HG03565 (cell line): ENCODE results near the gene GPSM1.

Experiments
- ATAC-seq: cut with Tn5 transposase; IDR thresholded peaks from one replicate; pipeline ENCODE4 v1.9.1; 2021; ENCODE audit warnings: mild to moderate bottlenecking, moderate library complexity; ENCODE audit not compliant: unreplicated experiment

Gene GPSM1

DNA sequence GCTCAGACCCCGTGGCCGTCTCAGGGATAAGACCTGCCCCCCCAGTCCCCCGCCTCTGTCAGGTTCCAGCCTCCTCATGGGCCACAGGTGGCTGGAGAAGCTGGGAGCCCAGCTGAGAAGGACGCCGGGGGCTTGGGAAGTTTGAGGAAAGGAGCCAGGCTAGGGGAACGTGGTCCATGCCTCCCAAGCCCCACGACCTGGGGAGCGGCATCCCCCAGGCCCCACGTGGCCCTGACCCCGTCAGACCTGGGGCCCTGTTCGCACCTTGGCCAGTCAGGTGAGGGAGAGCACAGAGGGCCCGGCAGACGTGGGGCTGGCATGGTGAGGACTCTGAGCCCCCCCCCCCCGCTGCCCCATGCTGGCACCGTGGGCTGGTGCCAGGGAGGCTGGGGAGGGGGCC is 3.7 kb downstream of the GPSM1 start:
- no peak for ATAC-seq

GRCh38 chr9:136331556-136332481 is 4.5 kb downstream of the GPSM1 start:
- no peak for ATAC-seq

GRCh38 chr9:136332482-136332983 is 5.2 kb downstream of the GPSM1 start:
- no peak for ATAC-seq

- no peak for ATAC-seq
These were observed 5.7 kb downstream of the GPSM1 start for GRCh38 chr9:136333045-136333444.

DNA sequence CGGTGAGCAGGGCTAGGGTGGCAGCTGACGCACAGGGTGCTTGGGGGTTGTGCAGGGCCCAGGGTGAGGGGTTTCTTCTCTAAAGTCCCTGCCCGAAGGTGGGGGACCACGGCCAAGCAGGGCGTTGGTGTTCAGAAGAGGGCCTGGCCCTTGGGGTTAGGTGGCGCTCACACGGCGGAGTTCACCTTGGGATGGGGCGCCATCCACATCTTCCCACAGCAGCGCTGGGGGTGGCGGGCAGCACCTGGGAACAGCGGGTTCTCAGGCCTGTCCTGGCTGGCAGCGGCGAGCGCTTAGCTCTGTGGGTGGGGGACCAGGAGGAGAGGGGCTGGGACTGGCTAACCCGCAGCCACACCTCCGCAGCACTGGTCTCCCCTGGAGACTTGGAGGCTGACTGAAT is 6.1 kb downstream of the GPSM1 start:
- ATAC-seq: no peak

DNA sequence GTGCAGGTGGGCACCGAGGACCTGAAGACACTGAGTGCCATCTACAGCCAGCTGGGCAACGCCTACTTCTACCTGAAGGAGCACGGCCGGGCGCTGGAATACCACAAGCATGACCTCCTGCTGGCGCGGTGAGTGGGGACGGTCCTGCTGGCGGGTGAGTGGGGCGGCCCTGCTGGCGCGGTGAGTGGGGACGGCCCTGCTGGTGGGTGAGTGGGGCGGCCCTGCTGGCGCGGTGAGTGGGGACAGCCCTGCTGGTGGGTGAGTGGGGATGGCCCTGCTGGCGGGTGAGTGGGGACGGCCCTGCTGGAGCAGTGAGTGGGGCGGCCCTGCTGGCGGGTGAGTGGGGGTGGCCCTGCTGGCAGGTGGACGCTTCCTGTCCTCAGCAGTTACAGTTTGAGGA is 7.2 kb downstream of the GPSM1 start:
- no peak for ATAC-seq

- no peak for ATAC-seq
These were observed 8.2 kb downstream of the GPSM1 start for GRCh38 chr9:136335296-136336155.

DNA sequence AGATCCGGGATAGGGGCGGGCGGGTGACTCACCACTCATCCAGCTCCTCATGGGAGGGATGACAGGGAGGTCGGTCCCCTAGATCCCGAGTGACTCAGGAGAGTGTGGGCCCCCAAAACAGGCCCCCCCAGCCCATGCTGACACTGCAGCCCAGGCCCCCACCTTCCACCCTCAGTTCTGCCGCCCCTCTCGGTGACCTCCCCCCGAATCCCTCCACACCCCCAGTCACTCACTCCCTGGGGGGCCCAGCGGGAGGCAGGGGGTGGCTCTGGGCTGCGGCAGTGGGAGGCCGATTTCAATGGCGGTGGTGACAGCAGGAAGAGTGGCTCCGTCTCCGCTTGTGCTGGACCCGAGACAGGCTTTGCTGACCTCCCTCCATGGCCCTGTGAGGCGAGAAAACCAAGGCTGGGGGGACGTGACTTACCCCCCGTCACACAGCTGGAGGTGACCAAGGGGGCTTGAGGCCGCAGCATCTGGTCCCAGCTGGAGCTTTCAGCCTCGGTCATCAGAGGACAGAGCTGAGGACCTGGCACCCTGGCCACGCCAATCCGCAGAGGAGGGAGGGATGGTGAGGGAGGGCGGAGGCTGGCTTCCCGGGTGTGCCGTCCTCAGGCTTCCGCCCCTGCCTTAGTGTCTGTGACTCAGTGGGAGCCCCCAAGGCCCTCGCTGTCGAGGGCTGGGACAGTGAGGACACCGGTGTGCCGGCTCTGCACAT is 9.0 kb downstream of the GPSM1 start:
- no peak for ATAC-seq

- no peak for ATAC-seq
These were observed 9.5 kb downstream of the GPSM1 start for GRCh38 chr9:136336881-136337280.

DNA sequence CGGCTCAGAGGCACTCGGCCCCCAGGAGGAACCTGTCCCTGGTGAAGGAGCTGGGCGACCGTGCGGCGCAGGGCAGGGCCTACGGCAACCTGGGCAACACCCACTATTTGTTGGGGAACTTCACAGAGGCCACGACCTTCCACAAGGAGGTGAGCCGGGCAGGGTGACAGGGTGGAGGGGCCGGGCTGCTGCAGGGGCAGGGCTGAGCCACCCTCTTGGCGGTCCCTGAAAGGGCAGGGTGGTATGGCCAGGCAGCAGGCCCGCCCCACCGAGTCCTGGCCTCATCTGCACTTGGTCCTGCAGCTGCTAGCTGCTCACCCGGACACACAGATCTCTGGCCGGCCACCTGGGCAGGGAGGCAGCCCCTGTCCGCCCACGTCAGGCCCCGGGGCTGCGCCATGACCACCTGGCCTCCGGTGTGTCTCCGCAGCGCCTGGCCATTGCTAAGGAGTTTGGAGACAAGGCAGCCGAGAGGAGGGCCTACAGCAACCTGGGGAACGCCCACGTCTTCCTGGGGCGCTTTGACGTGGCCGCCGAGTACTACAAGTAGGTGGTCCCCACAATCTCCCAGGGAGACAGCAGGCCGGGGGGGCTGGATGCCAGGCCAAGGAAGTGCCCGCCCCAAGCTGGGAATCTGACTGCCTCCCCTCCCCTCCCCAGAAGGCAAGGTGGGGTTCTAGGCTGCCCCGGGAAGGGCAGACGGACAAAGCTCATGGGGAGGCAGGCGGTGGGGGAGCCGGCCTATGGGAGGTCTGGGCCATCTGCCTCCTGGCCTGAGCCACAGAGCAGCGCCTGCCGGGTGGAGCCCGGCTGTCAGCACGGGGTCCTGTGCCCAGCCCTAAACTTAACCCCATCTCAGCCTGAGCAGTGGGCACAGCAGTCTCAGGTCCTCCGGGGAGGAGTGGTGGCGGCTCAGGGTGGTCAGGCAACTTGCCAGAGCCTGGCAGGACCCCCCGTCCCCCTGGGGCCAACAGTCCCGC is 10.4 kb downstream of the GPSM1 start:
- no peak for ATAC-seq

DNA sequence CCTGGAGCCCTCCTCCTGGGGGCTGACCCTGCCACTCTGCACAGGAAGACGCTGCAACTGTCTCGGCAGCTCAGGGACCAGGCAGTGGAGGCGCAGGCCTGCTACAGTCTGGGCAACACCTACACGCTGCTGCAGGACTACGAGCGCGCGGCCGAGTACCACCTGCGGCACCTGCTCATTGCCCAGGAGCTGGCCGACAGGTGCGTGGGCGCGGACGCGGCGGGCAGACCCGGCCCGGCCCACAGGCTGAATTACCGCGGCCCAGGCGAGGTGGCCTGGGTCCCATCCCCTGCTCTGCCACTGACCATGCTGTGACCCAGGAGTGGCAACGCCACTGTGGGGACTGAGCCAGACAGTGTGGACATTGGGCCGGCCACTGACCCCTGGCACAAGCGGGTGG is 11.2 kb downstream of the GPSM1 start:
- no peak for ATAC-seq

- no peak for ATAC-seq
These were observed 12.0 kb downstream of the GPSM1 start for GRCh38 chr9:136339173-136339957.

DNA sequence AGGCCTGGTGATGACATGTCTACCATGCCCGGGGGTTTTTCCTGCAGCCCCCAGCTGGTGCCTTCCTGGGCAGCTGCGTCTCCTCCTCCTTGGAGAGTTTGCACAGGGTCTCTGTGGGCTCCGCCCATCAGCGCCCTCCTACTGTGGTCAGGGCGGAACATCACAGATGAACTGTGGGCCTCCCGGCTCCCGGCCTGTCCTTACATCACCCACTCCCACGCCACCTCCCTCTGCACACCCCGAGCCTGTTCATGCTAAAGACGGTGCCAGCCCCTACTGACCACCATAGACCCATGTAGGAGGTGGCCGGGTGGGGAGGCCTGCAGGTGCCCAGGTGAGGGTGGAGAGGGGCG is 12.6 kb downstream of the GPSM1 start:
- no peak for ATAC-seq

- ATAC-seq: no peak
These were observed 13.2 kb downstream of the GPSM1 start for GRCh38 chr9:136340356-136341041.

- no peak for ATAC-seq
These were observed 13.8 kb downstream of the GPSM1 start for GRCh38 chr9:136341042-136341655.

DNA sequence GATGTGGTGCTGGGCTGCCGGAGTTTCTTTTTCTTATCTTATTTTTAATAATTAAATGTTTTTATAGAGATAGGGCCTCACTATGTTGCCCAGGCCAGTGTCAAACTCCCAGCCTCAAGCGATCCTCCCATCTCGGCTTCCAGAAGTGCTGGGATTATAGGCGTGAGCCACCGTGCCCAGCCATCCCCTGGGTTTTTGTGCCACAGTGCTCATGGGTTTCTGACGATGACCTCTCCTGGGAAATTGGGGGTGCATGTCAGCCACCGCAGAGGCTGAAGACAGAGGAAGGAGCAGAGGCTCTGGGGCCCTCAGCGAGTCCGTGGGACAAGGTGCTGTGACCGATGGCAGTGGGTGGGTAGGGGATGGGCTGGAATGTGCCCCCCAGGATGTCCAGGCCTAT is 14.4 kb downstream of the GPSM1 start:
- ATAC-seq: no peak

GRCh38 chr9:136342181-136343120 is 15.1 kb downstream of the GPSM1 start:
- no peak for ATAC-seq
